A673 (cell line): ENCODE data around the gene LIMK1. TPM values are rescaled to one million over a fixed set of nuclear protein-coding genes. Genes with fewer than 3 reads are reported as not detected.

Experiments
- BruUV-seq: library from RNA; stranded (reverse); fragments of 400-500 nt; replicated peaks from 2 replicates; lab custom pipeline; 2021; lab: Mats Ljungman, UMichigan
- CTCF ChIA-PET: fragments of 300-600 bp; sonication (Branson Sonifier 250); formaldehyde crosslinking; loops from one replicate; lab custom pipeline; 2022; ENCODE audit warnings: antibody characterized with exemption; lab: Charles Lee
- POLR2A ChIA-PET: fragments of 300-600 bp; sonication (Branson Sonifier 250); formaldehyde crosslinking; loops from one replicate; lab custom pipeline; 2022; ENCODE audit warnings: antibody characterized with exemption; ENCODE audit not compliant: low non-redundant PET; lab: Charles Lee
- DNase-seq: peaks from one replicate; pipeline ENCODE4 v3.0.0-alpha.2; 2015; ENCODE audit warnings: low spot score
- H3K27ac ChIP-seq: fragments of 200-600 bp; sonication (generic); 2 replicates; pipeline ENCODE4 v1.5.1; 2016; ENCODE audit warnings: mixed run types, low read depth, mild to moderate bottlenecking, mixed read lengths, antibody characterized with exemption, low read length; ENCODE audit not compliant: poor library complexity, severe bottlenecking
- H3K27me3 ChIP-seq: fragments of 200-600 bp; sonication (generic); replicated peaks from 2 replicates; pipeline ENCODE4 v1.6.1; 2017; ENCODE audit warnings: mixed run types, low read depth, mild to moderate bottlenecking, mixed read lengths, antibody characterized with exemption, low read length; ENCODE audit not compliant: insufficient read depth, poor library complexity
- H3K36me3 ChIP-seq: fragments of 200-600 bp; sonication (generic); 2 replicates; pipeline ENCODE4 v1.6.1; 2016; ENCODE audit warnings: mixed run types, mild to moderate bottlenecking, mixed read lengths, antibody characterized with exemption, low read length; ENCODE audit not compliant: insufficient read depth, poor library complexity, severe bottlenecking
- H3K4me1 ChIP-seq: fragments of 200-600 bp; sonication (generic); 2 replicates; pipeline ENCODE4 v1.6.1; 2017; ENCODE audit warnings: mixed run types, mild to moderate bottlenecking, mixed read lengths, antibody characterized with exemption, low read length; ENCODE audit not compliant: insufficient read depth, poor library complexity, severe bottlenecking
- H3K4me3 ChIP-seq: fragments of 200-600 bp; sonication (generic); 2 replicates; pipeline ENCODE4 v1.5.1; 2016; ENCODE audit warnings: low read depth, mixed run types, mild to moderate bottlenecking, mixed read lengths, low read length; ENCODE audit not compliant: poor library complexity, severe bottlenecking
- H3K9me3 ChIP-seq: fragments of 200-600 bp; sonication (generic); 2 replicates; pipeline ENCODE4 v1.6.1; 2016; ENCODE audit warnings: mixed run types, low read depth, mild to moderate bottlenecking, mixed read lengths, antibody characterized with exemption, low read length; ENCODE audit not compliant: poor library complexity, severe bottlenecking
- EZH2 ChIP-seq: fragments of 200-600 bp; sonication (generic); IDR thresholded peaks from 2 replicates; pipeline ENCODE4 v1.6.1; 2017; ENCODE audit warnings: borderline replicate concordance, low read depth, mild to moderate bottlenecking, mixed read lengths, antibody characterized with exemption, low read length; ENCODE audit not compliant: poor library complexity, severe bottlenecking
- intact Hi-C: fragments of 100-400 bp; cut with micrococcal nuclease; formaldehyde crosslinking; loops from one replicate; pipeline ENCODE4 v1.10.0; 2022; ENCODE audit not compliant: unreplicated experiment
- total RNA-seq: library from RNA; stranded (reverse); gene quantifications from 2 replicates; pipeline ENCODE4 v1.2.3, GENCODE V29; 2021
- TF ChIP-seq, protein P1 (sequence below): fragments of 300-800, 200-600 bp; sonication (generic); conservative IDR thresholded peaks from 2 replicates; pipeline ENCODE4 v1.5.1; 2017; ENCODE audit warnings: low read depth, mild to moderate bottlenecking, antibody characterized with exemption, low read length, moderate library complexity, mixed read lengths

The LIMK1 gene
- total RNA-seq, 1 experiment from 2014 or later: 59.3 TPM

DNA sequence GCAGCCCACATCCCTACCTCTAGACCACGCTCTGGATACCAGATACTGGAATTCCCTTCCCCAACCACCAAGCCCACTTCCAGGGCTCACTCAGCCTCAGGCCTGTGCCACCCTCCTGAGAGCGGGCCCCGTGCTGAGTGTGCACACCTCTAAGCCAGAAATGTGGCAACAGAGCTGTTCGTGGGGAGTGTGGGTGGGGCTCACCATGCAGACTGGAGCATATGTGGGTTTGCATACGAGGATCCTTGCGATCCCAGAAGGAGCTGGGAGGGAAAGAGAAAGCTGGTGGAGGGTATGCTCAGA is 13.0 kb upstream of the LIMK1 start:
- no peak overlapping the region for H3K4me3 ChIP-seq
- DNase-seq: no peak
- no peaks in the 10 kb centered on the region for H3K4me1 ChIP-seq
- TF ChIP-seq EZH2: no peak
- TF ChIP-seq, protein P1, sequence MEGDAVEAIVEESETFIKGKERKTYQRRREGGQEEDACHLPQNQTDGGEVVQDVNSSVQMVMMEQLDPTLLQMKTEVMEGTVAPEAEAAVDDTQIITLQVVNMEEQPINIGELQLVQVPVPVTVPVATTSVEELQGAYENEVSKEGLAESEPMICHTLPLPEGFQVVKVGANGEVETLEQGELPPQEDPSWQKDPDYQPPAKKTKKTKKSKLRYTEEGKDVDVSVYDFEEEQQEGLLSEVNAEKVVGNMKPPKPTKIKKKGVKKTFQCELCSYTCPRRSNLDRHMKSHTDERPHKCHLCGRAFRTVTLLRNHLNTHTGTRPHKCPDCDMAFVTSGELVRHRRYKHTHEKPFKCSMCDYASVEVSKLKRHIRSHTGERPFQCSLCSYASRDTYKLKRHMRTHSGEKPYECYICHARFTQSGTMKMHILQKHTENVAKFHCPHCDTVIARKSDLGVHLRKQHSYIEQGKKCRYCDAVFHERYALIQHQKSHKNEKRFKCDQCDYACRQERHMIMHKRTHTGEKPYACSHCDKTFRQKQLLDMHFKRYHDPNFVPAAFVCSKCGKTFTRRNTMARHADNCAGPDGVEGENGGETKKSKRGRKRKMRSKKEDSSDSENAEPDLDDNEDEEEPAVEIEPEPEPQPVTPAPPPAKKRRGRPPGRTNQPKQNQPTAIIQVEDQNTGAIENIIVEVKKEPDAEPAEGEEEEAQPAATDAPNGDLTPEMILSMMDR: no peak
- intact Hi-C loops: no loop called here
- no peaks in the 10 kb centered on the region for H3K36me3 ChIP-seq
- no TSS peak for BruUV-seq
- H3K9me3 ChIP-seq: no peaks in the 10 kb centered on the region
- ChIA-PET CTCF (interaction anchor here (1.4 kb wide), 1 partner anchor 331 kb away, joined by 3 read pairs; no protein-coding TSS in a partner anchor), POLR2A (no interaction called here)
- no peaks in the 10 kb centered on the region for H3K27me3 ChIP-seq
- no peak overlapping the region for H3K27ac ChIP-seq

DNA sequence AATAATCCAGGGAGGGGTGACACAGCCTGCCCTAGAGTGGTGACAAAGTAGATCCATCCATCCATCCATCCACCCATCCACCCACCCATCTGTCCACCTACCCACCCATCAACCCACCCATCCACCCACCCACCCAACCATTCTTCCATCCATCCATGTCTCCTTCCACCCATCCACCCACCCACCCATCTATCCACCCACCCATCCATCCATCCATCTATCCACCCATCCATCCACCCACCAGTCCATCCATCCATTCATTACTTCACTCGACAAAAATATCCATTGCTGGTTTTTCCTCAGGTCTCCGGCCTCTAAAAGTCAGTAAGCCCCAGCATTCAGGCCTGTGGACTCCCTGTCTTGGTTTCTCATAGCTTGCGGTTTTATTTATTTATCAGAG is 12.5 kb upstream of the LIMK1 start:
- Histone ChIP-seq H3K27me3 (no peaks in the 10 kb centered on the region), H3K4me3 (no peak overlapping the region), H3K27ac (no peak overlapping the region), H3K36me3 (no peaks in the 10 kb centered on the region), H3K9me3 (no peaks in the 10 kb centered on the region), H3K4me1 (no peaks in the 10 kb centered on the region)
- POLR2A ChIA-PET: no interaction called here
- no peak for DNase-seq
- intact Hi-C loops: no loop called here
- CTCF ChIA-PET: interaction anchor here (1.4 kb wide), 1 partner anchor 330 kb away, joined by 3 read pairs; no protein-coding TSS in a partner anchor
- TF ChIP-seq, protein P1: no peak
- TF ChIP-seq EZH2: no peak
- BruUV-seq: no TSS peak

DNA sequence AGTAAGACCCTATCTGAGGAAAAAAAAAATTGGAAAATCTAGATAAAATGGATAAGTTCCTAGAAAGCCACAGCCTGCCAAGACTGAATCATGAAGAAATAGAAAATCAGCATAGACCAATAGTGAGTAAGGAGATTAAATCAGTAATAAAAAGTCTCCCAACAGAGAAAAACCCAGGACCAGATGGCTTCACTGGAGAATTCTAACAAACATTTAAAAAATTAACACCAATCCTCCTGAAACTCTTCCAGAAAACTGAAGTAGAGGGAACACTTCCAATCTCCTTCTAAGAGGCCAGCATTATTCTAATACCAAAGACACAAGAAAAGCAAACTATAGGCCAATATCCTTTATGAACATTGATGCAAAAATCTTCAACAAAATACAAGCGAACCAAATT is 8.8 kb upstream of the LIMK1 start:
- POLR2A ChIA-PET: no interaction called here
- no TSS peak for BruUV-seq
- Histone ChIP-seq H3K27me3 (no peaks in the 10 kb centered on the region), H3K27ac (no peak overlapping the region), H3K9me3 (no peaks in the 10 kb centered on the region), H3K36me3 (no peaks in the 10 kb centered on the region), H3K4me1 (peaks cover 14% of the 10 kb centered on the region), H3K4me3 (no peak overlapping the region)
- intact Hi-C loops: no loop called here
- CTCF ChIA-PET: no interaction called here
- no peak for DNase-seq
- TF ChIP-seq EZH2: no peak
- TF ChIP-seq, protein P1: no peak
